ENCODE results near the gene ATL2. TPM values are rescaled to one million over a fixed set of nuclear protein-coding genes. Genes with fewer than 3 reads are reported as not detected.

Gene ATL2
- total RNA-seq, 6 experiments from 2014 or later = 21.4 to 28.7 (median 24.4) TPM

GRCh38 chr2:38409156-38410102 lies 32.4 kb upstream of the ATL2 start:
- Mint-ChIP-seq H3K27ac (no peak overlapping the region), H3K27me3 (ENCODE audit: insufficient read depth) (peaks cover 34% of the 10 kb centered on the region), H3K9me3 (peaks cover 28% of the 10 kb centered on the region), H3K36me3 (ENCODE audit: low read depth) (peaks cover 10% of the 10 kb centered on the region), H3K4me1 (ENCODE audit: low read depth) (no peaks in the 10 kb centered on the region), H3K4me3 (no peak overlapping the region)
- DNase-seq = no peak
- TF ChIP-seq CTCF (IDR thresholded peaks at IDR 0.05) = no peak

- H3K4me3 Mint-ChIP-seq = no peak overlapping the region
- H3K4me1 Mint-ChIP-seq (ENCODE audit: low read depth) = no peaks in the 10 kb centered on the region
- H3K9me3 Mint-ChIP-seq = peaks cover 10% of the 10 kb centered on the region
- H3K27ac Mint-ChIP-seq = no peak overlapping the region
- no peak for TF ChIP-seq CTCF (IDR thresholded peaks at IDR 0.05)
- H3K36me3 Mint-ChIP-seq (ENCODE audit: low read depth) = peaks cover 2% of the 10 kb centered on the region
- no peak for DNase-seq
- peaks cover 37% of the 10 kb centered on the region for H3K27me3 Mint-ChIP-seq (ENCODE audit: insufficient read depth)
Observed at GRCh38 chr2:38407111-38407682, 30.1 kb upstream of the ATL2 start.

GRCh38 chr2:38406597-38407110 lies 29.6 kb upstream of the ATL2 start:
- no peaks in the 10 kb centered on the region for H3K36me3 Mint-ChIP-seq (ENCODE audit: low read depth)
- no peaks in the 10 kb centered on the region for H3K4me1 Mint-ChIP-seq (ENCODE audit: low read depth)
- no peak overlapping the region for H3K4me3 Mint-ChIP-seq
- H3K27ac Mint-ChIP-seq = no peak overlapping the region
- H3K27me3 Mint-ChIP-seq (ENCODE audit: insufficient read depth) = peaks cover 39% of the 10 kb centered on the region
- peaks cover 5% of the 10 kb centered on the region; the same call in 1 of the 2 replicates for H3K9me3 Mint-ChIP-seq
- DNase-seq = no peak
- TF ChIP-seq CTCF (IDR thresholded peaks at IDR 0.05) = no peak

GRCh38 chr2:38405917-38406596 lies 29.0 kb upstream of the ATL2 start:
- no peak for DNase-seq
- no peaks in the 10 kb centered on the region for H3K9me3 Mint-ChIP-seq
- H3K27ac Mint-ChIP-seq = no peak overlapping the region
- H3K4me3 Mint-ChIP-seq = no peak overlapping the region
- peaks cover 39% of the 10 kb centered on the region for H3K27me3 Mint-ChIP-seq (ENCODE audit: insufficient read depth)
- TF ChIP-seq CTCF (IDR thresholded peaks at IDR 0.05) = no peak
- no peaks in the 10 kb centered on the region for H3K4me1 Mint-ChIP-seq (ENCODE audit: low read depth)
- no peaks in the 10 kb centered on the region for H3K36me3 Mint-ChIP-seq (ENCODE audit: low read depth)

GRCh38 chr2:38400513-38400912 lies 23.4 kb upstream of the ATL2 start:
- TF ChIP-seq CTCF (IDR thresholded peaks at IDR 0.05) = no peak
- Mint-ChIP-seq H3K36me3 (ENCODE audit: low read depth) (no peaks in the 10 kb centered on the region), H3K27me3 (ENCODE audit: insufficient read depth) (peaks cover 13% of the 10 kb centered on the region), H3K4me1 (ENCODE audit: low read depth) (peaks cover 8% of the 10 kb centered on the region), H3K27ac (no peak overlapping the region), H3K4me3 (no peak overlapping the region), H3K9me3 (0 out of 2 replicates have a peak, but pooled peaks cover 3% of the 10 kb centered on the region)
- no peak for DNase-seq
